Limb (tissue), 2 donors: ENCODE results near the gene C22orf15.
"Not testable (repeated sequence)": the region's sequence is repeated elsewhere in the genome, so short reads cannot be mapped to it uniquely, and the experiment has no call there.

Experiments
- DNase-seq, 2 donors: peaks; one replicate each; pipeline ENCODE4 v3.0.0-alpha.2; 2016; ENCODE audit errors: extremely low spot score in 2 of 2

Gene C22orf15, protein sequence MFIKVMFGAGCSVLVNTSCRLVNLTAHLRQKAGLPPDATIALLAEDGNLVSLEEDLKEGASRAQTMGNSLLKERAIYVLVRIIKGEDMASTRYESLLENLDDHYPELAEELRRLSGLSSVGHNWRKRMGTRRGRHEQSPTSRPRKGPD

GRCh38 chr22:23762842-23763578, at the start of gene C22orf15:
Gene C22orf15 (plus strand): TSS chr22:23762990. CDS start chr22:23763307, 317 bp downstream.
- DNase-seq = peak in 1 of 2 donors; percentile 51

DNA sequence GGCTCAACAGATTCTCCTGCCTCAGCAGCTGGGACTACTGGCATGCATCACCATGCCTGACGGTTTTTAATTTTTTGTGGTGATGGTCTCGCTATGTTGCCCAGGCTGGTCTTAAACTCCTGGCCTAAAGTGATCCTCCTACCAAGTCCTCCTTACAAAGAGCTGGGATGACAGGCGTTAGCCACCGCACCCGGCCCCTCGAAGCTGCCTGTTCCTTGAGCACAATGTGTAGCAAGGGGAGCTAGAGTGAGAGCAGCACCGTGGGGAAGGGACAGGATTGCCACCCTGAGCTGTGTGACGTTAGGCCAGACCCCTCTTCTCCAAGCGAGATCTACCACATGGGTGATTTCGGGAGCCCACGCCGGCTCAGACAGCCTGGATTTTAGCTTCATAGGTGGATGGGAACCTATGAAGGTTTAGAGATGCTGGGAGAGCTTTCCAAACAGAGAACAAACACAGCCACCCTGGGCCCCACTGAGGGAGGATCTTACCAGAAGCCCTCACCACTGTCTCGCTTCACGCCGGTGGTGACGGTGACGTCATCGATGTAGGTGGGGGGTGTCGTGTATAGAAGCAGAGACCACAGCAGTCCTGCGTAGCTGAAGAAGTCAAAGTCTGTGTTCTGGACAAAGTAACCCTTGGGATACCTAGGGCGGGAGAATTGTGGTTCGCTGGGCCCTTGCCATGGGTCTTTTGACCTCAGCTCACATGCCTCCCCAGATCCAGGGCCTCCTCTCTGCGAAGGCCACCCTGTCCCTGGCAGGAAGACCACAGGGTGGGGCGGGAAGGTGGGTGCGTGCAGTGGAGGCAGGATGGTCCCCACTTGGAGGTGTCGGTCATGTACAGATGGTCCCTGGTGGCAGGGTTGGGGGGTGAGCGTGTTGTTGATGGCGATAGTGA, 48.8 kb upstream of the C22orf15 start:
- no peak for DNase-seq

- no peak for DNase-seq
These were observed 47.9 kb upstream of the C22orf15 start for GRCh38 chr22:23714596-23715578.

DNA sequence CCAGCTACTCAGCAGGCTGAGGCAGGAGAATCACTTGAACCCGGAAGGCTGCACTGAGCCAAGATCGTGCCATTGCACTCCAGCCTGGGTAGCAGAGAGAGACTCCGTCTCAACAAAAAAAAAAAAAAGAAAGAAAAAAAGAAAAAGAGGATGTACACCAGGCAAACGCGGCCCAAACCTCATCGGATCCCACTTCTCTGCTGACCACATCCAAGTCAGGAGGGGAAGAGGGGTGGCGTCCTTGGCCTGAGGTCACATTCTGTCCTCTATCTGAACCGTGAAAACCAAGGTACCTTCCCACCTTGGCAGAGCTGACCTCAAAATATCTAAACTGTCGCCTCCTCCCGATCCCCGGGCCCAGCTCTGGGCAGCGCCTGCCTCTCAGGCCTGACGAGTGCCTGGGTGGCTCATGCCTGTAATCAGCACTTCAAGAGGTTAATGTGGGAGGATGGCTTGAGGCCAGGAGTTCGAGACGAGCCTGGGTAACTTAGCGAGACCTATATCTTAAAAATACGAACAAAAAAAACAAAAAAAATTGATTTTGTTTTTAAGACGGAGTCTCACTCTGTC, 46.9 kb upstream of the C22orf15 start:
- no peak for DNase-seq

GRCh38 chr22:23716811-23717801, 45.7 kb upstream of the C22orf15 start:
- peak; percentile 71 to 92 for DNase-seq

DNA sequence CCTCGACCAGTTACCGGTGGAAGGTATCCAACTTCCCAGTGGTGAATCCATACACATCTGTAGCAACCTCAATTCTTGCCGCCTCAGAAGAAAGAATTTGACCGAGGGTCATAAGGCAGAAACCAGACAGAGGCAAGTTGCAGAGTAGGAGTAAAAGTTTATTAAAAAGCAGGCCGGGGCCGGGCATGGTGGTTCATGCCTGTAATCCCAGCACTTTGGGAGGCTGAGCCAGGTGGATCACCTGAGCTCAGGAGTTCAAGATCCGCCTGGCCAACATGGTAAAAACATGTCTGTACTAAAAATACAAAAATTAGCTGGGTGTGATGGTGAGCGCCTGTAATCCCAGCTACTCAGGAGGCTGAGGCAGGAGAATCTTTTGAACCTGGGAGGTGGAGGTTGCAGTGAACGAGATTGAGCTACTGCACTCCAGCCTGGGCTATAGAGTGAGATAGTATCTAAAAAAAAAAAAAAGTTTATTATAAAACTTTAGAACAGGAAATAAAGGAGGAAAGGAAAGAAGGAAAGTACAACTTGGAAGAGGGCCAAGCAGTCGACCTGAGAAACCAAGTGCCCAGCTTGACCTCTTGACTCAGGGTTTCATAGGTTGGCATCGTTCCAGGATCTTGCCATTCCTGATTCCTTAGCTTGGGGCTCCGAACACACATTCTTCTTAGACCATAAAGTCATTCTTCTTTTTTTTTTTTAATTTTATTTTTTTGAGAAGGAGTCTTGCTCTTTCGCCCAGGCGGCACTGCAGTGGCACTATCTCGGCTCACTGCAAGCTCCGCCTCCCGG, 44.2 kb upstream of the C22orf15 start:
- DNase-seq = no peak

DNA sequence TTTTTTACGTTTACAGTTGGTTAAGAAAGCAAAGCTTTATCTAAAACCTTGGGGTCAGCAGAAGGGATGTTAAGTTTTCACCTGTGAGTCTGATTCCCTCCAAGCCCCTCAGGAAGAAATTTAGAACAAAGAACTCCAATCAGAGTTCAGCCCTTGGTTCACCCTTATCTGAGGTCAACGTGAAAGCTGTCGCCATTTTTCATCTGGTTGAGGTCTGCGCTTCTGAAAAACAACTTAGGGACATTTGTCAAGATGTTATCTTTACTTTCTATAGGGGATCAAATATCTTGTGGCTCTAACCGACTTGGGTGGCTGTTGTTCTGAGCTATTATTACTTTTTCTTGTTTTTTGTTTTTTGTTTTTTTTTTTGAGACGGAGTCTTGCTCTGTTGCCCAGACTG, 41.9 kb upstream of the C22orf15 start:
- no peak for DNase-seq

DNA sequence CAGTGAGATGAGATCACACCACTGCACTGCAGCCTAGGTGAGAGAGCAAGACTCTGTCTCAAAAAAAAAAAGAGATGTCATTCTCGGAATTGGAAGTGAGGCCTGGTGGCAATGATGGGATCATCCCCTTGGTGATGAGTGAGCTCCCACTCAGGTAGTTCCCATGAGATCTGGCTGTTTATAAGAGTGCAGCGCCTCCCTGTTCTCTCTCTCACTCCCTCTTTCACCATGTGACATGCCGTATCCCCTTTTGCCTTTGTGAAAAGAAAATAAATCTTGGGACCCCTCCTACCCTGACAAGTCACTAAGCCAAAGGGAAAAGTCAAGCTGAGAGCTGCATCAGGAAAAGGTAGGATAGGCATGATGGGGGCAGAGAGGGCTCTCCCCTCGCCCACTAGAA, 40.6 kb upstream of the C22orf15 start:
- no peak for DNase-seq

DNA sequence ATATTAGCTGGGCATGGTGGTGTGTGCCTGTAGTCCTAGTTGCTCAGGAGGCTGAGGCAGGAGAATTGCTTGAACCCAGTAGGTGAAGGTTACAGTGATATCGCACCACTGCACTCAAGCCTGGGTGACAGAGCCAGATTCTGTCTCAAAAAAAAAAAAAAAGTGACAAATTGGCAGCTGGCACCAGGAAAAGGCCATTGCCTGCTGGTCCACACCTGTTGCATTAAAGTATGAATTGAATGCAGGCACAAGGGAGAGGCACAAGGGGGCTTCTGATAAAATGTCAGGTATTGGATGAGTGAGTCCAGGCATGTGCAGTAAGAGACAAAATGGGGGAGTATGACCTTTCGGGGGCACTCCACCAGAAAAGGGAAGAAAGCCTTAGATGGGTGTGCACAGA, 40.1 kb upstream of the C22orf15 start:
- DNase-seq = no peak

- DNase-seq = not testable (repeated sequence)
These were observed 34.7 kb upstream of the C22orf15 start for GRCh38 chr22:23728108-23728507.

DNA sequence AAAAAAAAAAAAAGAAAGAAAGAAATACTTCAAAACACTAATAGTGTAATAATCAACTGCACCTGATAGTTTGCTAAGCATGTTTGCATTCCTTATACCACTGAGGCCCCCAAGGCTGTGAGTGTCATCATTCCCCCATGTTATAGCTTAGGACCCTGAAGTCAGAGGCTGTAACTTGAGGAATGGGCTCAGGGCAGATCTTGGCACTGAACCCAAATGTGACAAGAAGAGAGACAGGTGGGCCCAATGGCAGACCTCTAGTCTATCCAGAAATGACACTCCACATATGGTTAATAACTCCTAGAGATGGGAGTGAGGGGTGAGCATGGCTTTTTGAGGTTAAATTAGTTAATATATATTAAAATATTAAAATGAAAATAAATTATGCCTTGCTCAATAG, 25.1 kb upstream of the C22orf15 start:
- DNase-seq = no peak

DNA sequence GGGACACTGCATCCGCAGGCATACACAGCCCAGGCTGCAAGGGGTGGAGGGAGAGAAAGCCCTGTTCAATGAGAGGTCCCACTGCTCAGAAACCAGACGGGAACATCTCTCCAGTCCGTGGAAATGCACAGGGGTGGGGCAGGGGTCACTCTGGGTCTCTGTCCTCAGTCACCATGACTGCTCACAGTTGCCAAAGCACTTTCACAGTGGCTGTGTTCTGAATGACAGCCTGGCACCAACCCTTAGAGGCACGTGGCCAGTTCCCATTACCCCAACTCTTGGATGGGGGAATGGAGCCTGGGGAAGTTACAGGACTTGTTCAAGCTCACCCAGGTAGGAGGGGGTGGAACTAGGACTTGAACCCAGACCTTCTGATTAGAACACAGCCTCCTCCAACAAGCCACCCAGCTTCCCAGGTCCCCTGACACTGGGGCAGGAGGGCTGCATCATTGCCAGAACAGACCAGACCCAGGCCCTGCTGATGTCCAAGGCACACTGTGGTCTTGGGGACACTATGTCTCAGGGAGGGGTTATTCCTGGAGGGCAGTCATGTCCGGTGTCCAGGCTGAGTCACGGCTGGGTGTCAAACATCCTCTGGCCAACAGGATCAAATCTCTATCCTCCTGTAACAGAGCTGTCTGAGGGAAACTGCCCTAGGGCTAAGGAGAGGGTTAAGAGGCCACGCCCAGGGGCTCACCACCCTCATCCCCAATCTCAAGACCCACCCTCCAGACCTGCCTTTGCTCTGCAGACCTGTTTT, 20.1 kb upstream of the C22orf15 start:
- DNase-seq = no peak

- DNase-seq = peak; percentile 51 to 74
These were observed 19.5 kb upstream of the C22orf15 start for GRCh38 chr22:23743303-23743705.

DNA sequence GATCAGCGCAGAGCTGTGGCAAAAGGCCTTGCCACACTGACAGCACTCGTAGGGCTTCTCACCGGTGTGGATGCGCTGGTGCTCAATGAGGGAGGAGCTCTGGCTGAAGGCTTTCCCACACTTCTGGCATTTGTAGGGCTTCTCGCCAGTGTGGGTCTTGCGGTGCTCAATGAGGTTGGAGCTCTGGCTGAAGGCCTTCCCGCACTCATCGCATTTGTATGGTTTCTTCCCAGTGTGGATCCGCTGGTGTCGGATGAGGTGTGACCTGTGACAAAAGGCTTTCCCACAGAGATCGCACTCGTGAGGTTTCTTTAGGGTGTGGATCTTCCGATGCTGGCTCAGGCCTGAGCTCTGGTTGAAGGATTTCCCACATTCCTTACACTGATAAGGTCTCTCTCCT, 18.8 kb upstream of the C22orf15 start:
- DNase-seq = no peak

DNA sequence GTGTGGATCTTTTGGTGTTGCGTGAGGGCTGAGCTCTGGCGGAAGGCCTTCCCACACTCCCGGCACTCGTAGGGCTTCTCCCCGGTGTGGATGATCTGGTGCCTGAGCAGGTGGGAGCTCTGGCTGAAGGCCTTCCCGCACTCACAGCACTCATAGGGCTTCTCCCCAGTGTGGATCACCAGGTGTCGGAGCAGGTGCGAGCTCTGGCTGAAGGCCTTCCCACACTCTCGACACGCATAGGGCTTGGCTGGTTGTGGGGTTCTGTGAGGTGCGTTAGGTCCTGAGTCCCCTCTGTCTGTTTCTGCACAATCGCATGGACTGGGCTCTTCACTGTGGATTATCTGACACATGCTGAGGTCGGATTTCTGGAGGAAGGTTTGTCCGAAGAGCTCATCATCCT, 18.3 kb upstream of the C22orf15 start:
- DNase-seq = no peak

GRCh38 chr22:23745791-23746190, 17.0 kb upstream of the C22orf15 start:
- DNase-seq = no peak

DNA sequence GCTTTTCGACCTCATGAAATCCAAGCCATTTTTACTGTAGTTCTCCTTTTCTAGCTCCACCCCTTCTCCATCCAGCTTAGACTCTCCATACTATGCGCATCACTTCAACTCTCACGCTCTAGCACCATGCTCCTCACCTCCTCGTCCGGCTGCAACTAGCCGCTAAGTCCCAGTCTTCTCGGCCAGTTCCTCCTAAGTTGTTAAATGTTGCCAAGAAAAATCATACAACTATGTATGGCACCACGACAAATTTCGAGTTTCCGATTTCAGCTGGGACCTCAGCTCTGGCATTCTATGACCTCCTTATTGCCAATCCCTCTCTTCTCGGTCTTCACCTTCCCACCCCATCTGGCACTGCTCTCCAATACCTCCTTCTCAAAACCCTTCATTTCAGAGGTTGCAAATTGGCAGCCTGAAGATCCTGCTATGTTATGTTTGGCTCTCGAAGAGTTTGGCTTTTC, 12.9 kb upstream of the C22orf15 start:
- peak; percentile 53 to 61 for DNase-seq

DNA sequence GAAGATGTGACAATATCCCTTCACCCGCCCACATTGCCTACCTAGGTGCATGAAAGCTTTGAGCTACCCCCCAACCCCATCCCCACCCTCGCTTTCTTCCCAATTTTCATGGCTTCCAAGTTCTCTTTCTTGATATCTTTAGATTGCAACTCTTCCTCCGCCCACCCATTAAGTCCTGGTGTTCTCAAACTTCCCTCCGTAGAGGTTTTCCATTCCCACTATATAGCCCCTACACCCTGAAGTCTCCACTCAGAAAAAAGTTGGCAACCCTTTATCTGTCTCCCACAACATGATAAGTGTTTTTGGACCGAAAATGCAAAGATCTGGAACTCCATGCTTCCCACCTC, 12.4 kb upstream of the C22orf15 start:
- no peak for DNase-seq
